KMS-11 (cell line): ENCODE results near the gene TMEM80.

Experiments
- H2AFZ ChIP-seq: fragments of 200-600 bp; sonication (generic); 2 replicates; pipeline ENCODE4 v1.6.1; 2016; ENCODE audit warnings: antibody characterized with exemption, mixed run types, low read depth
- H3K27ac ChIP-seq: fragments of 200-600 bp; sonication (generic); 2 replicates; pipeline ENCODE4 v1.6.1; 2016; ENCODE audit warnings: mild to moderate bottlenecking, mixed run types
- H3K27me3 ChIP-seq: fragments of 200-600 bp; sonication (generic); 2 replicates; pipeline ENCODE4 v1.6.1; 2017; ENCODE audit warnings: mild to moderate bottlenecking, low read depth, mixed run types, moderate library complexity; ENCODE audit not compliant: insufficient read depth
- H3K36me3 ChIP-seq: fragments of 200-600 bp; sonication (generic); 2 replicates; pipeline ENCODE4 v1.6.1; 2017; ENCODE audit warnings: mild to moderate bottlenecking, mixed run types; ENCODE audit not compliant: insufficient read depth
- H3K4me1 ChIP-seq: fragments of 200-600 bp; sonication (generic); 2 replicates; pipeline ENCODE4 v1.6.1; 2016; ENCODE audit warnings: mild to moderate bottlenecking, low read depth, mixed run types; ENCODE audit not compliant: poor library complexity, severe bottlenecking
- H3K4me2 ChIP-seq: fragments of 200-600 bp; sonication (generic); 2 replicates; pipeline ENCODE4 v1.7.0; 2016; ENCODE audit warnings: mild to moderate bottlenecking, mixed run types
- H3K4me3 ChIP-seq: fragments of 200-600 bp; sonication (generic); IDR thresholded peaks from 2 replicates; pipeline ENCODE4 v1.6.1; 2017; ENCODE audit warnings: low read depth, low read length, mixed read lengths; ENCODE audit not compliant: insufficient read depth
- H3K79me2 ChIP-seq: fragments of 200-600 bp; sonication (generic); 2 replicates; pipeline ENCODE4 v1.6.1; 2016; ENCODE audit warnings: low read depth, mixed run types; ENCODE audit not compliant: insufficient read depth
- H3K9ac ChIP-seq: fragments of 200-600 bp; sonication (generic); 2 replicates; pipeline ENCODE4 v1.6.1; 2016; ENCODE audit warnings: mild to moderate bottlenecking, mixed run types
- H4K20me1 ChIP-seq: fragments of 200-600 bp; sonication (generic); 2 replicates; pipeline ENCODE4 v1.6.1; 2016; ENCODE audit warnings: mild to moderate bottlenecking, mixed run types; ENCODE audit not compliant: insufficient read depth
- CTCF ChIP-seq: fragments of 200-600 bp; sonication (generic); conservative IDR thresholded peaks from 2 replicates; pipeline ENCODE4 v1.6.1; 2017; ENCODE audit warnings: low read depth, mild to moderate bottlenecking, antibody characterized with exemption, low read length, moderate library complexity, mixed read lengths

Gene TMEM80

GRCh38 chr11:706439-706956 is 10.9 kb downstream of the TMEM80 start:
- no peaks in the 10 kb centered on the region for H3K36me3 ChIP-seq
- H3K27ac ChIP-seq, result no peak overlapping the region
- no peaks in the 10 kb centered on the region for H3K27me3 ChIP-seq
- H3K79me2 ChIP-seq, result no peaks in the 10 kb centered on the region
- H3K4me1 ChIP-seq, result no peaks in the 10 kb centered on the region
- no peaks in the 10 kb centered on the region for H4K20me1 ChIP-seq
- no peak overlapping the region for H2AFZ ChIP-seq
- H3K4me3 ChIP-seq, result no peak overlapping the region
- H3K4me2 ChIP-seq, result no peak overlapping the region
- H3K9ac ChIP-seq, result no peak overlapping the region
- no peak for TF ChIP-seq CTCF

GRCh38 chr11:706957-707816 is 11.6 kb downstream of the TMEM80 start:
- Histone ChIP-seq H3K36me3 (no peaks in the 10 kb centered on the region), H3K27me3 (no peaks in the 10 kb centered on the region), H4K20me1 (no peaks in the 10 kb centered on the region), H3K4me2 (no peak overlapping the region), H3K4me1 (no peaks in the 10 kb centered on the region), H3K27ac (no peak overlapping the region), H3K79me2 (no peaks in the 10 kb centered on the region), H2AFZ (no peak overlapping the region), H3K4me3 (no peak overlapping the region), H3K9ac (no peak overlapping the region)
- no peak for TF ChIP-seq CTCF

GRCh38 chr11:707817-708420 is 12.3 kb downstream of the TMEM80 start:
- H4K20me1 ChIP-seq, result no peaks in the 10 kb centered on the region
- H3K79me2 ChIP-seq, result no peaks in the 10 kb centered on the region
- H3K36me3 ChIP-seq, result no peaks in the 10 kb centered on the region
- H3K27ac ChIP-seq, result no peak overlapping the region
- H3K4me2 ChIP-seq, result no peak overlapping the region
- H3K9ac ChIP-seq, result no peak overlapping the region
- no peak for TF ChIP-seq CTCF
- no peak overlapping the region for H3K4me3 ChIP-seq
- H2AFZ ChIP-seq, result no peak overlapping the region
- no peaks in the 10 kb centered on the region for H3K4me1 ChIP-seq
- no peaks in the 10 kb centered on the region for H3K27me3 ChIP-seq

GRCh38 chr11:708511-708910 is 12.9 kb downstream of the TMEM80 start:
- no peak overlapping the region for H3K4me3 ChIP-seq
- no peaks in the 10 kb centered on the region for H3K79me2 ChIP-seq
- H3K27ac ChIP-seq, result no peak overlapping the region
- no peak overlapping the region for H3K9ac ChIP-seq
- H4K20me1 ChIP-seq, result no peaks in the 10 kb centered on the region
- no peaks in the 10 kb centered on the region for H3K27me3 ChIP-seq
- H3K4me1 ChIP-seq, result no peaks in the 10 kb centered on the region
- TF ChIP-seq CTCF, result no peak
- no peaks in the 10 kb centered on the region for H3K36me3 ChIP-seq
- no peak overlapping the region for H3K4me2 ChIP-seq
- H2AFZ ChIP-seq, result no peak overlapping the region
